NT2/D1 (cell line): ENCODE data around the gene SLC6A11.

Source experiments
- SUZ12 ChIP-seq: IDR thresholded peaks from 2 replicates; pipeline ENCODE4 v1.6.1; 2011; ENCODE audit not compliant: insufficient read length, insufficient read depth; ENCODE audit errors: extremely low read depth
- YY1 ChIP-seq: IDR thresholded peaks from 2 replicates; pipeline ENCODE4 v1.6.1; 2011; ENCODE audit not compliant: insufficient read length, insufficient read depth
- ZNF274 ChIP-seq: IDR thresholded peaks from 2 replicates; pipeline ENCODE4 v1.6.1; 2011; ENCODE audit warnings: mild to moderate bottlenecking, low read depth, low read length

DNA sequence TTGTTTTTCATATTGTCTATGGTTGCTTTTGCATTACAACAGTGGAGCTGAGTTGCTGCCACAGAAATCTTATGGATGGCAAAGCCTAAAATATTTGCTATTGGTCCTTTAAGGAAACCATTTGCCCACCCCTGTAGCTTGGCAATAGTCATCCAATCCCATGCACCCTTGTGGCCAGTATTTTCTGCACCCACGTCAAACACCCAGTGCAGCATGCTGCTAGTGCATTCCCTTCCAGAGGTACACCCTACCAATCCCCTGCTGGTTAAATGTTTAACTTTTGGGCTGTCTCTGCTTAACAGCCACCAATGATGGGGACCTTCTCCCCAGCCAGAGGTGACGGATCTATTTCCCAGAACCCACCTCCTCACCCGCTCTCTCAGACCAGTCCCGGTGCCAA is 23.8 kb upstream of the SLC6A11 start:
- TF ChIP-seq SUZ12 = no peak
- TF ChIP-seq YY1 = no peak
- no peak for TF ChIP-seq ZNF274
